SK-N-MC (cell line): Measurements from ENCODE around the gene TRPC5OS.

Experiments used
- EZH2 ChIP-seq: fragments of 200-600 bp; sonication (generic); IDR thresholded peaks from one replicate; pipeline ENCODE4 v1.6.1; 2017; ENCODE audit warnings: antibody characterized with exemption
- POLR2AphosphoS5 ChIP-seq: IDR thresholded peaks from 2 replicates; pipeline ENCODE4 v1.6.1; 2012; ENCODE audit warnings: mild to moderate bottlenecking, low read depth, low read length, borderline replicate concordance

DNA sequence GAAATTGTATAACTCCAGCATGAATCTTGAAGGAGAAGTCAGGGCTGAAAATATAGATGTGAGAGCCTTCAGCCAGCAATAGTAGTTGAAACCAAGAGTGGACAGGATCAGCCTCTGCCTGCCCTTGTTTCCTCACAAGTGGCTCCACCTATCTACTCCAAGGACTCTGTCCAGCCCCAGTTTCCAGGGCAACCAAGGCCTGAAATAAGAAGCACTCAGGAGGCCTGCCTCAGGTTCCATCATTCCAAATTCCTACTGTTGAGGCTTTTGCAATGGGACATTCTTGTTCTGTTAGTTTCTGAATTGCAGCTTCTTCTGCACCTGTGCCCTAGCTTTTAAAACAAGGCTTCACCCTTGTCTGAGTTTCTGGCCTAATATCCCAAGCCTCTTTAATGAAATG, 41.6 kb downstream of the TRPC5OS start:
- TF ChIP-seq POLR2AphosphoS5 (no peak), EZH2 (no peak)
